ENCODE results near the gene DOCK10. TPM values are rescaled to one million over a fixed set of nuclear protein-coding genes. Genes with fewer than 3 reads are reported as not detected.

Gene DOCK10
- total and polyA plus RNA-seq, 2 donors (not counting 1 experiment from before 2014, with no cell fraction given): 20.8 to 26.3 TPM

- Histone ChIP-seq H3K27ac (ENCODE audit: insufficient read depth, low read length) (no peak overlapping the region), H3K9ac (ENCODE audit: insufficient read depth, low read length) (no peak overlapping the region), H3K9me3 (ENCODE audit: control insufficient read depth, insufficient read depth, low read depth, low read length) (no peaks in the 10 kb centered on the region), H3K36me3 (ENCODE audit: control insufficient read depth, insufficient read depth, low read length) (peaks cover 5% of the 10 kb centered on the region), H3K27me3 (ENCODE audit: control insufficient read depth, insufficient read depth, low read length) (no peaks in the 10 kb centered on the region), H3K4me1 (ENCODE audit: control insufficient read depth, extremely low read depth, insufficient read depth, low read length) (no peaks in the 10 kb centered on the region), H2AFZ (ENCODE audit: low read length) (no peak overlapping the region), H3K79me2 (ENCODE audit: control insufficient read depth, insufficient read depth, low read length) (no peaks in the 10 kb centered on the region), H3K4me3 (replicated peaks in 1 of 4; ENCODE audit: control extremely low read depth in 1 of 4, insufficient read depth in 1 of 4, low read depth in 3 of 4, low read length in 4 of 4) (no peak overlapping the region), H3K4me2 (ENCODE audit: extremely low read depth, insufficient read depth, low read length) (no peak overlapping the region), H4K20me1 (ENCODE audit: control insufficient read depth, extremely low read depth, insufficient read depth, low read length) (no peaks in the 10 kb centered on the region)
- TF ChIP-seq CTCF (conservative IDR thresholded peaks at IDR 0.05 in 1 of 2, IDR thresholded peaks at IDR 0.05 in 1 of 2; ENCODE audit: low read depth in 1 of 2, low read length in 2 of 2) (peak in 1 of 2 donors; percentile 21), EZH2 (IDR thresholded peaks at IDR 0.05; ENCODE audit: low read length, missing control alignments) (no peak)
- DNase-seq (ENCODE audit: low read depth in 2 of 2): no peak
Measured at GRCh38 chr2:224849264-224849663, 193.0 kb downstream of the DOCK10 start.

DNA sequence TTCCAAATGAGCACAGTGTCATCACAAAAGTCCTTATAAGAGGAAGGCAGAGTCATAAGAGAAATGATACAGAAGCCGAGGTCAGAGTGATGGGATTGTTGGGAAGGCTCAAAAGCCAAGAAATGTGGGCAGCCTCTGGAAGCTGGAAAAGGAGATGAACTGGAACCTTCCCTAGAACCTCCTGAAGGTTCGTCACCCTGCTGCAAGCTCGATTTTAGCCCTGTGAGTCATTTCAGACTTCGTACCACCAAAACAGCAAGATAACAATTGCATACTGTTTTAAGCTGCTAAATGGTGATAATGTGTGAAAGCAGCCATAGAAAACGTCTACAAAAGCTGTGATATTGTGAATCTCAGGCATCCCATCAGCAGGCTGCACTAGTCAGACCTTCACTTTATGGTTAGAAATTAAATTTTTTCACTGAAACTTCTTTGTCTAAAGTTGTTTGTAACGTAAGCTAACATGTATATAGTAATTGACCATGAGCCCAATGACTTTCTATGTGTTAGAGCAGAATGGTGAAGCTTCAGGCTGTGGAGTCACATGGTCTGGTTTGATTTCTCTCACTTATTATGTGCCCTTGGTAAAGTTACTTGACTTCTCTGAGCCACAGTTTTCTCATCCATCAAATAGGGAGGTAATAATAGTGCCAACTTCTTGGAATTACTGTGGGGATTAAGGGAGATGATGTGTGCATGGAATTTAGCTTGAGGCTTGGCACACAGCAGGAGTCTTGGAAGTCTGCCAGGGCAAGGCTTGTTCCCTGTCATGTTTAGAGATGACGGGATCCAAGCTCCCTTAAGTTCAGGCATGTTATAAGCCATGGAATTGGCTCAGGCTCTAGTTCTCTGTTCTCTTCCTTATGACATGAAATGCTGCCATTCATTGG lies 194.1 kb downstream of the DOCK10 start:
- H3K9ac ChIP-seq (ENCODE audit: insufficient read depth, low read length): no peak overlapping the region
- no peaks in the 10 kb centered on the region for H3K79me2 ChIP-seq (ENCODE audit: control insufficient read depth, insufficient read depth, low read length)
- H3K4me2 ChIP-seq (ENCODE audit: extremely low read depth, insufficient read depth, low read length): no peak overlapping the region
- no peak overlapping the region for H3K27ac ChIP-seq (ENCODE audit: insufficient read depth, low read length)
- H3K27me3 ChIP-seq (ENCODE audit: control insufficient read depth, insufficient read depth, low read length): no peaks in the 10 kb centered on the region
- no peaks in the 10 kb centered on the region for H3K4me1 ChIP-seq (ENCODE audit: control insufficient read depth, extremely low read depth, insufficient read depth, low read length)
- DNase-seq (ENCODE audit: low read depth in 2 of 2): peak; percentile 90 to 91
- H3K36me3 ChIP-seq (ENCODE audit: control insufficient read depth, insufficient read depth, low read length): peaks cover 5% of the 10 kb centered on the region
- H3K9me3 ChIP-seq (ENCODE audit: control insufficient read depth, insufficient read depth, low read depth, low read length): no peaks in the 10 kb centered on the region
- TF ChIP-seq CTCF (conservative IDR thresholded peaks at IDR 0.05 in 1 of 2, IDR thresholded peaks at IDR 0.05 in 1 of 2; ENCODE audit: low read depth in 1 of 2, low read length in 2 of 2) (no peak), EZH2 (IDR thresholded peaks at IDR 0.05; ENCODE audit: low read length, missing control alignments) (no peak)
- no peaks in the 10 kb centered on the region for H4K20me1 ChIP-seq (ENCODE audit: control insufficient read depth, extremely low read depth, insufficient read depth, low read length)
- H3K4me3 ChIP-seq (replicated peaks in 1 of 4; ENCODE audit: control extremely low read depth in 1 of 4, insufficient read depth in 1 of 4, low read depth in 3 of 4, low read length in 4 of 4): no peak overlapping the region
- no peak overlapping the region for H2AFZ ChIP-seq (ENCODE audit: low read length)

DNA sequence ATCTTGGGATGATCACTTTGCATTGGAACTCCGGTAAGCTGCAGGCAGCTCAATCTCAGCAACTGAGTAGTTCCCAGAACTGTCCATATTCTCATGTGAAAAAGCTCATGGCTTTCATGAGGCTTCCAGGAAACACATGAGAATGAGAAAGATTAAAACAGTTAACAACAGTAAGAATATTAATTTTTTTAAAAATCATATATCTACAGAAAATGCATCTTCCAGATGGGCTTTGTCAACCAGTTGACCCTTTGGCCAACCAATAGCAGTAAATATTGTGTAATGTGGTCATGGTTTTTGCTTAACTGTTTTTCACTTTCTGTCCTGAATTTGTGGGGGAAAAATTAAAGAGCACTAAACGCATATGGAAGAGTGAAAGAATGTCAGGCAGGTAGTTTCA lies 194.9 kb downstream of the DOCK10 start:
- Histone ChIP-seq H3K27ac (ENCODE audit: insufficient read depth, low read length) (no peak overlapping the region), H3K4me2 (ENCODE audit: extremely low read depth, insufficient read depth, low read length) (no peak overlapping the region), H3K4me3 (replicated peaks in 1 of 4; ENCODE audit: control extremely low read depth in 1 of 4, insufficient read depth in 1 of 4, low read depth in 3 of 4, low read length in 4 of 4) (no peak overlapping the region), H3K4me1 (ENCODE audit: control insufficient read depth, extremely low read depth, insufficient read depth, low read length) (no peaks in the 10 kb centered on the region), H3K9ac (ENCODE audit: insufficient read depth, low read length) (no peak overlapping the region), H3K27me3 (ENCODE audit: control insufficient read depth, insufficient read depth, low read length) (no peaks in the 10 kb centered on the region), H3K36me3 (ENCODE audit: control insufficient read depth, insufficient read depth, low read length) (peaks cover 5% of the 10 kb centered on the region), H2AFZ (ENCODE audit: low read length) (no peak overlapping the region), H3K9me3 (ENCODE audit: control insufficient read depth, insufficient read depth, low read depth, low read length) (no peaks in the 10 kb centered on the region), H3K79me2 (ENCODE audit: control insufficient read depth, insufficient read depth, low read length) (no peaks in the 10 kb centered on the region), H4K20me1 (ENCODE audit: control insufficient read depth, extremely low read depth, insufficient read depth, low read length) (no peaks in the 10 kb centered on the region)
- TF ChIP-seq CTCF (conservative IDR thresholded peaks at IDR 0.05 in 1 of 2, IDR thresholded peaks at IDR 0.05 in 1 of 2; ENCODE audit: low read depth in 1 of 2, low read length in 2 of 2): no peak
- no peak for TF ChIP-seq EZH2 (IDR thresholded peaks at IDR 0.05; ENCODE audit: low read length, missing control alignments)
- DNase-seq (ENCODE audit: low read depth in 2 of 2): peak in 1 of 2 donors; percentile 69
